ENCODE data around the gene GPR142. TPM values are rescaled to one million over a fixed set of nuclear protein-coding genes. Genes with fewer than 3 reads are reported as not detected.

Gene GPR142
- total and polyA plus RNA-seq, 2 of the 8 experiments (the other 6 are each of a cell fraction or from before 2014, with no cell fraction given): 0.05 TPM; not detected in 1

- peaks cover 5 to 19% (median 11%) of the 10 kb centered on the region in 4 experiments for H3K4me1 ChIP-seq (replicated peaks in 1 of 4; ENCODE audit: control insufficient read depth in 3 of 4, insufficient read depth in 4 of 4, low read length in 3 of 4)
- H3K14ac ChIP-seq (ENCODE audit: insufficient read length): no peak overlapping the region
- no peak overlapping the region for H2BK5ac ChIP-seq (ENCODE audit: low read depth, low read length)
- no peaks in the 10 kb centered on the region for H3K36me3 ChIP-seq (ENCODE audit: control insufficient read depth in 2 of 4, insufficient read depth in 4 of 4, low read length in 3 of 4)
- no peak for DNase-seq (ENCODE audit: low read depth in 1 of 2, low spot score in 2 of 2)
- no peak overlapping the region for H4K8ac ChIP-seq (ENCODE audit: extremely low read depth, insufficient read depth, low read length)
- H3K18ac ChIP-seq (ENCODE audit: extremely low read depth, low read length): no peak overlapping the region
- H3K23ac ChIP-seq (ENCODE audit: insufficient read length): no peak overlapping the region
- H2BK120ac ChIP-seq (replicated peaks; ENCODE audit: low read depth, low read length): no peak overlapping the region
- TF ChIP-seq TCF12 (IDR thresholded peaks at IDR 0.05; ENCODE audit: low read depth, low read length) (no peak), SIX5 (IDR thresholded peaks at IDR 0.05; ENCODE audit: low read depth, low read length) (no peak), MAX (IDR thresholded peaks at IDR 0.05) (no peak), E2F6 (IDR thresholded peaks at IDR 0.05) (no peak), CREB1 (IDR thresholded peaks at IDR 0.05) (no peak), SIRT6 (IDR thresholded peaks at IDR 0.05; ENCODE audit: low read length) (no peak)
- H3K9me3 ChIP-seq (ENCODE audit: insufficient read depth in 2 of 2, low read depth in 1 of 2, low read length in 1 of 2): no peaks in the 10 kb centered on the region
- no peak overlapping the region for H2BK12ac ChIP-seq (ENCODE audit: low read depth, low read length)
- H3K27me3 ChIP-seq (replicated peaks in 1 of 4; ENCODE audit: control insufficient read depth in 3 of 4, extremely low read depth in 1 of 4, insufficient read depth in 3 of 4, low read length in 3 of 4): no peaks in the 10 kb centered on the region; a peak in 1 of 7 replicates
- H3K79me1 ChIP-seq (ENCODE audit: low read depth, low read length): no peaks in the 10 kb centered on the region
- no peak for FAIRE-seq
- no peaks in the 10 kb centered on the region for H3K23me2 ChIP-seq (ENCODE audit: low read depth, low read length)
- no peak overlapping the region for H3K27ac ChIP-seq (ENCODE audit: low read depth, low read length)
- H2BK15ac ChIP-seq (ENCODE audit: low read length): 0 out of 2 replicates have a peak overlapping the region, but pooled peaks have one; percentile 75
- H2BK20ac ChIP-seq (ENCODE audit: low read length): no peak overlapping the region
- ChIA-PET CTCF (ENCODE audit: partially characterized antibody) (interaction anchor here (0.8 to 7.2 kb wide), 7 partner anchors 9 to 66 kb away, joined by 3 to 57 read pairs (median 6); no protein-coding TSS in a partner anchor), POLR2A (ENCODE audit: partially characterized antibody) (no interaction called here)
- WGBS, 2 experiments (ENCODE audit: extremely low coverage in 1 of 2, insufficient coverage in 1 of 2, insufficient read length in 1 of 2, insufficient replicate concordance in 2 of 2, low coverage in 1 of 2, low lambda C conversion rate in 2 of 2, missing lambda C conversion rate in 1 of 2): 85% methylated on average over 5 of the region's 5 CpGs; no CpG with 5 or more reads in 1 of the 2 experiments
- no peak overlapping the region for H4K5ac ChIP-seq (ENCODE audit: insufficient read length, low read depth, low read length)
- H3K4me3 ChIP-seq (ENCODE audit: extremely low read depth in 1 of 4, insufficient read depth in 2 of 4, low read depth in 3 of 4, low read length in 4 of 4): no peak overlapping the region
- no peak overlapping the region for H2AK5ac ChIP-seq (ENCODE audit: low read depth, low read length)
- H3K79me2 ChIP-seq (ENCODE audit: control insufficient read depth in 1 of 2, insufficient read depth in 2 of 2, low read length in 2 of 2): no peaks in the 10 kb centered on the region
- H3K4me2 ChIP-seq (ENCODE audit: insufficient read depth in 1 of 2, low read depth in 2 of 2, low read length in 2 of 2): no peak overlapping the region
- H4K20me1 ChIP-seq (replicated peaks in 1 of 2; ENCODE audit: control insufficient read depth in 1 of 2, insufficient read depth in 2 of 2, low read length in 2 of 2): no peaks in the 10 kb centered on the region
- no peak overlapping the region for H2AFZ ChIP-seq (ENCODE audit: low read length)
- no peak overlapping the region for H3K4ac ChIP-seq (replicated peaks; ENCODE audit: insufficient read length, low read depth, low read length)
- H3K9ac ChIP-seq (replicated peaks in 1 of 4; ENCODE audit: extremely low read depth in 1 of 4, low read depth in 3 of 4, low read length in 3 of 4): no peak overlapping the region
- no peak overlapping the region for H4K91ac ChIP-seq (replicated peaks; ENCODE audit: insufficient read length, low read length)
- no peak overlapping the region for H3K56ac ChIP-seq (replicated peaks; ENCODE audit: insufficient read length, low read depth, low read length)
Observed at GRCh38 chr17:74391771-74392170, 24.5 kb downstream of the GPR142 start.

Data from H1 (cell line).